OCI-LY3 (cell line): ENCODE measurements around the gene GAMT.

ENCODE experiments used
- EZH2phosphoT487 ChIP-seq: fragments of 200-600 bp; shearing (Covaris generic); IDR thresholded peaks from 2 replicates; pipeline ENCODE4 v1.6.1; 2018; ENCODE audit warnings: antibody characterized with exemption, mixed run types, low read depth
- TF ChIP-seq, protein P1 (sequence below): fragments of 200-600, 300-600 bp; sonication (generic); IDR thresholded peaks from 2 replicates; pipeline ENCODE4 v1.5.1; 2014; ENCODE audit warnings: antibody characterized with exemption, low read length, low read depth

DNA sequence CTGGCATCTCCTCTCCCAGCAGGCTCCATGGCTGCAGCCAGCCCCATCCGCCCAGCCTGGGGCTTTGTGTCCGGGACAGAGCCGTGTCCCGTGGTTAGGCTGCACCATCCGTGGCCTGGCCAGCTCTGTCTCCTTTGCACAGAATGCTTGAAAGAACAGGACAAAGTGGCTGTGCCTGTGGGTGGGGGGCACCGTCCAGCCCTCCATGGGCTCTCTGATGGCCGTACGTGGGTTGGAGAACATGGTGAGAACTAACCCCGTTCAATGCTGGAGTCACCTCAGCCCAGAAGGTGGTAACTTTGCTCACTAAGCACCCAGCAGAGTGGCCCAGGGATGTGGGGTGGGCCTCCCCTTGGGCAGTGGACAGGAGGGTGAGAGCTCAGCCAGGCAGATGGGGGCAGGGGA is 39.7 kb upstream of the GAMT start:
- TF ChIP-seq, protein P1, sequence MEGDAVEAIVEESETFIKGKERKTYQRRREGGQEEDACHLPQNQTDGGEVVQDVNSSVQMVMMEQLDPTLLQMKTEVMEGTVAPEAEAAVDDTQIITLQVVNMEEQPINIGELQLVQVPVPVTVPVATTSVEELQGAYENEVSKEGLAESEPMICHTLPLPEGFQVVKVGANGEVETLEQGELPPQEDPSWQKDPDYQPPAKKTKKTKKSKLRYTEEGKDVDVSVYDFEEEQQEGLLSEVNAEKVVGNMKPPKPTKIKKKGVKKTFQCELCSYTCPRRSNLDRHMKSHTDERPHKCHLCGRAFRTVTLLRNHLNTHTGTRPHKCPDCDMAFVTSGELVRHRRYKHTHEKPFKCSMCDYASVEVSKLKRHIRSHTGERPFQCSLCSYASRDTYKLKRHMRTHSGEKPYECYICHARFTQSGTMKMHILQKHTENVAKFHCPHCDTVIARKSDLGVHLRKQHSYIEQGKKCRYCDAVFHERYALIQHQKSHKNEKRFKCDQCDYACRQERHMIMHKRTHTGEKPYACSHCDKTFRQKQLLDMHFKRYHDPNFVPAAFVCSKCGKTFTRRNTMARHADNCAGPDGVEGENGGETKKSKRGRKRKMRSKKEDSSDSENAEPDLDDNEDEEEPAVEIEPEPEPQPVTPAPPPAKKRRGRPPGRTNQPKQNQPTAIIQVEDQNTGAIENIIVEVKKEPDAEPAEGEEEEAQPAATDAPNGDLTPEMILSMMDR: no peak
- TF ChIP-seq EZH2phosphoT487: no peak
